Suppressor macrophage treated with lipopolysaccharide for 1 hour (primary cell): ENCODE data around the gene RMP24.
"Not testable (repeated sequence)": the region's sequence is repeated elsewhere in the genome, so short reads cannot be mapped to it uniquely, and the experiment has no call there.

Experiments used
- DNase-seq, 3 donors: peaks; one replicate each; pipeline ENCODE4 v3.0.0-alpha.2; 2020 to 2022

RMP24 gene

GRCh38 chr18:35972197-35973000 is at the start of gene RMP24:
TSS of gene RMP24 (plus strand) at chr18:35972679.
- peak; percentile 95 to 97 (median 97) for DNase-seq

GRCh38 chr18:35923939-35924684 is 48.4 kb upstream of the RMP24 start:
- no peak for DNase-seq

GRCh38 chr18:35926884-35927283 is 45.6 kb upstream of the RMP24 start:
- DNase-seq, result no peak

GRCh38 chr18:35927430-35927829 is 45.0 kb upstream of the RMP24 start:
- no peak for DNase-seq

GRCh38 chr18:35933982-35934381 is 38.5 kb upstream of the RMP24 start:
- DNase-seq, result no peak

GRCh38 chr18:35934891-35935290 is 37.6 kb upstream of the RMP24 start:
- no peak for DNase-seq

- no peak for DNase-seq
These were observed 36.7 kb upstream of the RMP24 start for GRCh38 chr18:35935805-35936204.

GRCh38 chr18:35936951-35937350 is 35.5 kb upstream of the RMP24 start:
- DNase-seq, result no peak

GRCh38 chr18:35938158-35938557 is 34.3 kb upstream of the RMP24 start:
- DNase-seq, result no peak

- DNase-seq, result peak in 1 of 3 donors; percentile 7
These were observed 33.9 kb upstream of the RMP24 start for GRCh38 chr18:35938562-35938961.

- DNase-seq, result peak in 2 of 3 donors; percentile 33 to 41
These were observed 33.3 kb upstream of the RMP24 start for GRCh38 chr18:35939138-35939537.

GRCh38 chr18:35941299-35941698 is 31.2 kb upstream of the RMP24 start:
- no peak for DNase-seq

GRCh38 chr18:35942133-35942532 is 30.3 kb upstream of the RMP24 start:
- no peak for DNase-seq

GRCh38 chr18:35942661-35943060 is 29.8 kb upstream of the RMP24 start:
- no peak for DNase-seq

- DNase-seq, result no peak
These were observed 24.4 kb upstream of the RMP24 start for GRCh38 chr18:35948080-35948479.

GRCh38 chr18:35949090-35949489 is 23.4 kb upstream of the RMP24 start:
- no peak for DNase-seq

- DNase-seq, result peak; percentile 77 to 88 (median 81)
These were observed 22.4 kb upstream of the RMP24 start for GRCh38 chr18:35949903-35950627.

- no peak for DNase-seq
These were observed 21.9 kb upstream of the RMP24 start for GRCh38 chr18:35950628-35950982.

GRCh38 chr18:35953688-35954087 is 18.8 kb upstream of the RMP24 start:
- no peak for DNase-seq

- no peak for DNase-seq
These were observed 16.3 kb upstream of the RMP24 start for GRCh38 chr18:35956226-35956625.

- DNase-seq, result no peak
These were observed 10.2 kb upstream of the RMP24 start for GRCh38 chr18:35962320-35962719.

- no peak for DNase-seq
These were observed 8.2 kb upstream of the RMP24 start for GRCh38 chr18:35964319-35964718.

- DNase-seq, result not testable (repeated sequence)
These were observed 4.6 kb upstream of the RMP24 start for GRCh38 chr18:35967866-35968265.
